H9 (cell line): ENCODE results near the gene MYO5B. TPM values are rescaled to one million over a fixed set of nuclear protein-coding genes. Genes with fewer than 3 reads are reported as not detected.

Experiments
- DNase-seq: peaks from one replicate; pipeline ENCODE4 v3.0.0-alpha.2; 2017
- H2AFZ ChIP-seq: one replicate; pipeline ENCODE4 v1.6.1; 2013; ENCODE audit warnings: mild to moderate bottlenecking, low read length, control low read depth, moderate library complexity
- H2AK5ac ChIP-seq: 2 replicates; pipeline ENCODE4 v1.6.1; 2013; ENCODE audit warnings: low read length, control low read depth, mixed read lengths; ENCODE audit not compliant: insufficient read length
- H2BK120ac ChIP-seq: one replicate; pipeline ENCODE4 v1.6.1; 2013; ENCODE audit warnings: low read depth, mild to moderate bottlenecking, low read length, control low read depth, inconsistent platforms; ENCODE audit not compliant: poor library complexity, severe bottlenecking
- H2BK12ac ChIP-seq: 2 replicates; pipeline ENCODE4 v1.6.1; 2013; ENCODE audit warnings: low read length, control low read depth, mixed read lengths, low read depth; ENCODE audit not compliant: insufficient read length
- H2BK15ac ChIP-seq: 2 replicates; pipeline ENCODE4 v1.6.1; 2013; ENCODE audit warnings: low read depth, low read length, control low read depth
- H2BK20ac ChIP-seq: one replicate; pipeline ENCODE4 v1.6.1; 2013; ENCODE audit warnings: low read depth, mild to moderate bottlenecking, low read length, control low read depth, inconsistent platforms; ENCODE audit not compliant: poor library complexity, severe bottlenecking
- H2BK5ac ChIP-seq: 2 replicates; pipeline ENCODE4 v1.6.1; 2013; ENCODE audit warnings: low read length, control low read depth, mixed read lengths; ENCODE audit not compliant: insufficient read length
- H3K14ac ChIP-seq: 2 replicates; pipeline ENCODE4 v1.6.1; 2013; ENCODE audit warnings: low read length, control low read depth; ENCODE audit not compliant: insufficient read depth
- H3K18ac ChIP-seq: 2 replicates; pipeline ENCODE4 v1.6.1; 2013; ENCODE audit warnings: low read depth, mild to moderate bottlenecking, mixed read lengths, low read length, control low read depth; ENCODE audit not compliant: insufficient read length
- H3K23ac ChIP-seq: 2 replicates; pipeline ENCODE4 v1.6.1; 2013; ENCODE audit warnings: low read length, control low read depth, mixed read lengths, low read depth; ENCODE audit not compliant: insufficient read length
- H3K23me2 ChIP-seq: 2 replicates; pipeline ENCODE4 v1.6.1; 2013; ENCODE audit warnings: low read depth, mild to moderate bottlenecking, mixed read lengths, low read length, control low read depth; ENCODE audit not compliant: insufficient read length, poor library complexity, severe bottlenecking
- H3K27ac ChIP-seq: 2 replicates; pipeline ENCODE4 v1.5.1; 2013; ENCODE audit warnings: low read length, control low read depth, mixed read lengths, low read depth; ENCODE audit not compliant: insufficient read length
- H3K27me3 ChIP-seq: 2 replicates; pipeline ENCODE4 v1.6.1; 2013; ENCODE audit warnings: low read length, control low read depth, inconsistent platforms; ENCODE audit not compliant: insufficient read depth
- H3K4ac ChIP-seq: 2 replicates; pipeline ENCODE4 v1.6.1; 2013; ENCODE audit warnings: low read depth, mild to moderate bottlenecking, control low read depth, inconsistent platforms, low read length, moderate library complexity
- H3K4me1 ChIP-seq: 2 replicates; pipeline ENCODE4 v1.6.1; 2013; ENCODE audit warnings: low read length, control low read depth, inconsistent platforms; ENCODE audit not compliant: insufficient read depth
- H3K4me2 ChIP-seq: 2 replicates; pipeline ENCODE4 v1.6.1; 2013; ENCODE audit warnings: low read length, control low read depth, mixed read lengths; ENCODE audit not compliant: insufficient read length, insufficient read depth
- H3K56ac ChIP-seq: 2 replicates; pipeline ENCODE4 v1.6.1; 2013; ENCODE audit warnings: low read depth, mild to moderate bottlenecking, mixed read lengths, low read length, control low read depth; ENCODE audit not compliant: insufficient read length
- H3K79me1 ChIP-seq: 2 replicates; pipeline ENCODE4 v1.6.1; 2013; ENCODE audit warnings: low read depth, mild to moderate bottlenecking, moderate library complexity, low read length, control low read depth, inconsistent platforms; ENCODE audit not compliant: insufficient read depth, poor library complexity, severe bottlenecking
- H3K79me2 ChIP-seq: 2 replicates; pipeline ENCODE4 v1.6.1; 2013; ENCODE audit warnings: low read length, control low read depth, inconsistent platforms; ENCODE audit not compliant: insufficient read depth
- H3K9ac ChIP-seq: 2 replicates; pipeline ENCODE4 v1.6.1; 2013; ENCODE audit warnings: low read length, control low read depth, mixed read lengths; ENCODE audit not compliant: insufficient read length; ENCODE audit errors: extremely low read depth
- H3K9me3 ChIP-seq: one replicate; pipeline ENCODE4 v1.6.1; 2013; ENCODE audit warnings: low read depth, low read length, inconsistent platforms; ENCODE audit not compliant: control insufficient read depth
- H3T11ph ChIP-seq: one replicate; pipeline ENCODE4 v1.6.1; 2013; ENCODE audit warnings: mild to moderate bottlenecking, low read length, control low read depth, inconsistent platforms
- H4K20me1 ChIP-seq: one replicate; pipeline ENCODE4 v1.6.1; 2013; ENCODE audit not compliant: control insufficient read depth, insufficient read length, insufficient read depth
- H4K5ac ChIP-seq: 2 replicates; pipeline ENCODE4 v1.6.1; 2013; ENCODE audit warnings: low read depth, mild to moderate bottlenecking, mixed read lengths, low read length, control low read depth; ENCODE audit not compliant: insufficient read length
- H4K8ac ChIP-seq: replicated peaks from 2 replicates; pipeline ENCODE4 v1.6.1; 2013; ENCODE audit warnings: low read length, control low read depth, mixed read lengths, low read depth; ENCODE audit not compliant: insufficient read length
- H4K91ac ChIP-seq: 2 replicates; pipeline ENCODE4 v1.6.1; 2013; ENCODE audit warnings: low read depth, mild to moderate bottlenecking, moderate library complexity, mixed read lengths, low read length, control low read depth; ENCODE audit not compliant: insufficient read length
- H3K27ac Mint-ChIP-seq, 3 experiments: 2 replicates in 2 of 3; 3 replicates in 1 of 3; pipeline ENCODE4 v1.8.0; 2020 to 2021; ENCODE audit warnings: mixed read lengths in 3 of 3, mild to moderate bottlenecking in 1 of 3, moderate library complexity in 1 of 3
- H3K27me3 Mint-ChIP-seq: 2 replicates; pipeline ENCODE4 v1.8.0; 2021; ENCODE audit warnings: low read depth, mild to moderate bottlenecking, moderate library complexity, mixed read lengths
- H3K36me3 Mint-ChIP-seq, 3 experiments: 2 replicates in 2 of 3; 3 replicates in 1 of 3; pipeline ENCODE4 v1.8.0; 2020 to 2021; ENCODE audit warnings: low read depth in 3 of 3, mixed read lengths in 3 of 3; ENCODE audit not compliant: insufficient read depth in 1 of 3
- H3K4me1 Mint-ChIP-seq, 2 experiments: 2 replicates each; pipeline ENCODE4 v1.8.0; 2020; ENCODE audit warnings: mixed read lengths in 2 of 2
- H3K4me3 Mint-ChIP-seq, 2 experiments: 2 replicates in 1 of 2; 3 replicates in 1 of 2; pipeline ENCODE4 v1.8.0; 2020 to 2021; ENCODE audit warnings: mild to moderate bottlenecking in 2 of 2, mixed read lengths in 2 of 2, moderate library complexity in 1 of 2
- H3K9me3 Mint-ChIP-seq, 2 experiments: 2 replicates in 1 of 2; 3 replicates in 1 of 2; pipeline ENCODE4 v1.8.0; 2020; ENCODE audit warnings: mild to moderate bottlenecking in 2 of 2, mixed read lengths in 2 of 2, moderate library complexity in 1 of 2
- WGBS: extraction: QIAGEN DNeasy Blood & Tissue Kit; methylation state at CpG from one replicate; pipeline ENCODE4 v1.1.7; 2013; ENCODE audit warnings: missing lambda C conversion rate, low lambda C conversion rate, mixed read lengths; ENCODE audit not compliant: insufficient read length; ENCODE audit errors: extremely low coverage; 5-methylcytosine and 5-hydroxymethylcytosine counted together
- total RNA-seq: library from RNA; stranded (reverse); gene quantifications from 2 replicates; pipeline ENCODE4 v1.2.1, GENCODE V29; 2021
- TF ChIP-seq, protein P1 (sequence below): fragments of 200-600 bp; sonication (generic); conservative IDR thresholded peaks from 3 replicates; pipeline ENCODE4 v1.8.0; 2021; ENCODE audit warnings: antibody characterized with exemption, mild to moderate bottlenecking

MYO5B gene
- total RNA-seq, 1 experiment from 2014 or later, result 9.3 TPM

DNA sequence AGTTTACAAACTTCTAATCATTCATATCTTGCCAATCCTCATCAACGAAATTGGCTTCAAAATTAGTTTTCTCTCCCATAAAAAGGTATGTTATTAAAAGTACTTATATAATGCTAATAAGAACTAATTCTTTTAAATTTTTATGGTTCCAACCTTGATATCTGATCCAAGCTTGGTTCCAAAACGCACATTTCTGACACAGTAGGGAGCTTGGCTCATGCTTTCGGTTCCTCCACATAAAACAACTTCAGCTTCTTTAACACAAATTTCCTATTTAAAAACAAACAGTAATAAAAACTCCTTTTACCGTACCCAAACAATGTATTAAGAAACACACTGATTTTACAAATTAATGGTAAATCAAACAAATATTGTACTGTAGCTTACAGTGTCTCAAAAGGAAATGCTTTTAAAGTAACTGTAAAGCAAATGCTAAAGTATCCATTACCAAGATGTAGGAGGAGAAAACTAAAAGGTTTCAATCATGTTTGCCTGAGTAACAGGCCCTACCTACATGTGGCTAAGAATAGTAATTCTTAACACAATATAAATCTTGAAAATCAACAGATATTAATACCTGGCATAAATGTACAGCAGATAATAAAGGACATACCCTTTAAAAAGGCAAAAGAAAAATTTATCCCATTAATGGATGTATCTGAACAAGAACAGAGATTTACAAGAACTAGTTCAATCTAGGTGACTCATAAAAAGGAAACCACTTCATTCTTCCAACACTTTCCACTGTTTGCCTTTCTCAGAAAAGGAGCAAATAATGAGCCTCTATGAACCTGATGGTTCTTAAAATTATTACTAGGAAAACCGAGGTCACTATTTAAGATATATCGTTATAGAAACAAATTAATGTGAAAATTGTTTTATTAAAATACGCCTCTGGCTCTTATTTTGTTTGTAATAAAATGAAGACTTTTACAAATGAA, 399.1 kb downstream of the MYO5B start:
- Histone ChIP-seq H4K91ac (no peak overlapping the region), H3K9ac (no peak overlapping the region), H4K8ac (no peak overlapping the region), H4K20me1 (no peaks in the 10 kb centered on the region), H2BK20ac (no peak overlapping the region), H2AK5ac (no peak overlapping the region), H2BK12ac (no peak overlapping the region), H3K27me3 (no peaks in the 10 kb centered on the region), H3K14ac (no peak overlapping the region), H3K18ac (no peak overlapping the region), H3K4ac (no peak overlapping the region), H3K79me2 (no peaks in the 10 kb centered on the region), H3K23me2 (no peaks in the 10 kb centered on the region), H3K79me1 (no peaks in the 10 kb centered on the region), H2BK5ac (no peak overlapping the region), H2BK15ac (no peak overlapping the region), H2BK120ac (no peak overlapping the region), H3K27ac (no peak overlapping the region), H3K56ac (no peak overlapping the region), H2AFZ (no peak overlapping the region), H3K9me3 (no peaks in the 10 kb centered on the region), H3K23ac (no peak overlapping the region), H3T11ph (no peak overlapping the region), H4K5ac (no peak overlapping the region), H3K4me1 (no peaks in the 10 kb centered on the region), H3K4me2 (no peak overlapping the region)
- H3K4me1 Mint-ChIP-seq, result peaks cover 6 to 8% of the 10 kb centered on the region in 2 experiments
- no peak overlapping the region for H3K27ac Mint-ChIP-seq
- no peak overlapping the region for H3K4me3 Mint-ChIP-seq
- TF ChIP-seq, protein P1, sequence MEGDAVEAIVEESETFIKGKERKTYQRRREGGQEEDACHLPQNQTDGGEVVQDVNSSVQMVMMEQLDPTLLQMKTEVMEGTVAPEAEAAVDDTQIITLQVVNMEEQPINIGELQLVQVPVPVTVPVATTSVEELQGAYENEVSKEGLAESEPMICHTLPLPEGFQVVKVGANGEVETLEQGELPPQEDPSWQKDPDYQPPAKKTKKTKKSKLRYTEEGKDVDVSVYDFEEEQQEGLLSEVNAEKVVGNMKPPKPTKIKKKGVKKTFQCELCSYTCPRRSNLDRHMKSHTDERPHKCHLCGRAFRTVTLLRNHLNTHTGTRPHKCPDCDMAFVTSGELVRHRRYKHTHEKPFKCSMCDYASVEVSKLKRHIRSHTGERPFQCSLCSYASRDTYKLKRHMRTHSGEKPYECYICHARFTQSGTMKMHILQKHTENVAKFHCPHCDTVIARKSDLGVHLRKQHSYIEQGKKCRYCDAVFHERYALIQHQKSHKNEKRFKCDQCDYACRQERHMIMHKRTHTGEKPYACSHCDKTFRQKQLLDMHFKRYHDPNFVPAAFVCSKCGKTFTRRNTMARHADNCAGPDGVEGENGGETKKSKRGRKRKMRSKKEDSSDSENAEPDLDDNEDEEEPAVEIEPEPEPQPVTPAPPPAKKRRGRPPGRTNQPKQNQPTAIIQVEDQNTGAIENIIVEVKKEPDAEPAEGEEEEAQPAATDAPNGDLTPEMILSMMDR, result no peak
- H3K27me3 Mint-ChIP-seq, result no peaks in the 10 kb centered on the region
- H3K36me3 Mint-ChIP-seq, result peaks cover 38 to 88% (median 75%) of the 10 kb centered on the region in 3 experiments
- peaks cover 13 to 23% of the 10 kb centered on the region in 2 experiments; a peak in 4 of 5 replicates for H3K9me3 Mint-ChIP-seq
- no peak for DNase-seq
- 100% methylated on average over 1 of the region's 7 CpGs for WGBS
